HCT116 (cell line): ENCODE measurements around the gene SPATA16. TPM values are rescaled to one million over a fixed set of nuclear protein-coding genes. Genes with fewer than 3 reads are reported as not detected.

ENCODE experiments used
- ATAC-seq: fragments of 200-7000 bp; cut with Tn5 transposase; 2 replicates; pipeline ENCODE4 v1.9.1; 2020; ENCODE audit warnings: mild to moderate bottlenecking, moderate library complexity
- BruUV-seq: library from RNA; stranded (reverse); fragments of 400-500 nt; replicated peaks from 2 replicates; lab custom pipeline; 2021; lab: Mats Ljungman, UMichigan
- CTCF ChIA-PET: fragments of 300-600 bp; sonication (Branson Sonifier 250); formaldehyde crosslinking; loops from one replicate; lab custom pipeline; 2021; ENCODE audit warnings: antibody characterized with exemption; lab: Charles Lee
- POLR2A ChIA-PET: fragments of 300-600, 350-600 bp; sonication (Branson Sonifier 250); formaldehyde crosslinking; loops from one replicate; lab custom pipeline; 2021; ENCODE audit warnings: antibody characterized with exemption; lab: Charles Lee
- RAD21 ChIA-PET, 2 experiments: fragments of 300-600 bp; sonication (Branson Sonifier 250); formaldehyde crosslinking; loops; one replicate each; lab custom pipeline; 2023; ENCODE audit warnings: low total read pairs in 2 of 2; ENCODE audit not compliant: uncharacterized antibody in 2 of 2, unreplicated experiment in 2 of 2, low non-redundant PET in 1 of 2; lab: Charles Lee
- DNase-seq: peaks from one replicate; pipeline ENCODE4 v3.0.0-alpha.2; 2010; ENCODE audit warnings: low read depth, low spot score
- H2AFZ ChIP-seq: fragments of 200-600 bp; shearing (Covaris generic), sonication (generic); 2 replicates; pipeline ENCODE4 v1.6.1; 2017; ENCODE audit warnings: low read depth, mixed run types, mixed read lengths, antibody characterized with exemption, low read length; ENCODE audit not compliant: poor library complexity, severe bottlenecking
- H3K27ac ChIP-seq: 2 replicates; pipeline ENCODE4 v1.5.1; 2012; ENCODE audit warnings: low read depth, low read length
- H3K27me3 ChIP-seq: fragments of 200-600 bp; sonication (generic); 2 replicates; pipeline ENCODE4 v1.6.1; 2016; ENCODE audit warnings: mixed run types, low read length, mixed read lengths; ENCODE audit not compliant: insufficient read depth
- H3K36me3 ChIP-seq, 2 experiments: fragments of 200-500 bp in 1 of 2; fragments of 200-600 bp in 1 of 2; sonication (Bioruptor generic) in 1 of 2; sonication (generic) in 1 of 2; 2 replicates each; pipeline versions ENCODE4 v1.5.1 to v1.6.1; 2014 to 2016; ENCODE audit warnings: low read length in 2 of 2, inconsistent platforms in 1 of 2, mixed read lengths in 1 of 2, mixed run types in 1 of 2; ENCODE audit not compliant: insufficient read depth in 2 of 2, control insufficient read depth in 1 of 2
- H3K4me1 ChIP-seq, 2 experiments: fragments of 200-600 bp in 1 of 2; sonication (generic) in 1 of 2; 2 replicates each; pipeline versions ENCODE4 v1.5.1 to v1.6.1; 2012 to 2017; ENCODE audit warnings: low read length in 2 of 2, inconsistent platforms in 1 of 2, mild to moderate bottlenecking in 1 of 2, mixed read lengths in 1 of 2, mixed run types in 1 of 2, moderate library complexity in 1 of 2; ENCODE audit not compliant: insufficient read depth in 2 of 2, control insufficient read depth in 1 of 2
- H3K4me2 ChIP-seq: fragments of 200-600 bp; sonication (generic); 2 replicates; pipeline ENCODE4 v1.6.1; 2017; ENCODE audit warnings: mixed run types, low read length, mixed read lengths
- H3K4me3 ChIP-seq, 2 experiments: fragments of 200-600 bp in 1 of 2; sonication (generic) in 1 of 2; replicated peaks in 1 of 2; 2 replicates each; pipeline ENCODE4 v1.5.1; 2011 to 2016; ENCODE audit warnings: low read length in 2 of 2, control low read depth in 1 of 2, low read depth in 1 of 2, mild to moderate bottlenecking in 1 of 2, mixed read lengths in 1 of 2, mixed run types in 1 of 2
- H3K79me2 ChIP-seq: fragments of 200-600 bp; sonication (generic); 2 replicates; pipeline ENCODE4 v1.6.1; 2017; ENCODE audit warnings: mild to moderate bottlenecking, mixed run types, low read length, moderate library complexity, mixed read lengths; ENCODE audit not compliant: insufficient read depth
- H3K9ac ChIP-seq: fragments of 200-600 bp; sonication (generic); 2 replicates; pipeline ENCODE4 v1.6.1; 2016; ENCODE audit warnings: low read length, mixed read lengths
- H3K9me2 ChIP-seq: fragments of 200-600 bp; sonication (generic), shearing (Covaris generic); 2 replicates; pipeline ENCODE4 v1.6.1; 2017; ENCODE audit warnings: mixed run types, mild to moderate bottlenecking, moderate library complexity; ENCODE audit not compliant: insufficient read depth
- H3K9me3 ChIP-seq, 2 experiments: fragments of 200-500 bp in 1 of 2; fragments of 200-600 bp in 1 of 2; sonication (Bioruptor generic) in 1 of 2; sonication (generic) in 1 of 2; 2 replicates each; pipeline ENCODE4 v1.6.1; 2014 to 2017; ENCODE audit warnings: low read length in 2 of 2, mixed read lengths in 2 of 2, inconsistent platforms in 1 of 2, low read depth in 1 of 2, mild to moderate bottlenecking in 1 of 2, mixed run types in 1 of 2, moderate library complexity in 1 of 2; ENCODE audit not compliant: control insufficient read depth in 1 of 2, insufficient read depth in 1 of 2
- H4K20me1 ChIP-seq: fragments of 200-600 bp; sonication (generic), shearing (Covaris generic); 2 replicates; pipeline ENCODE4 v1.6.1; 2017; ENCODE audit warnings: mixed run types, mild to moderate bottlenecking, moderate library complexity; ENCODE audit not compliant: insufficient read depth
- CBX3 ChIP-seq: IDR thresholded peaks from 2 replicates; pipeline ENCODE4 v1.6.1; 2012; ENCODE audit warnings: low read depth
- CEBPB ChIP-seq: IDR thresholded peaks from 2 replicates; pipeline ENCODE4 v1.6.1; 2012; ENCODE audit warnings: low read depth
- ELF1 ChIP-seq: IDR thresholded peaks from 2 replicates; pipeline ENCODE4 v1.6.1; 2012; ENCODE audit warnings: low read depth, borderline replicate concordance
- EZH2 ChIP-seq: fragments of 200-600 bp; sonication (generic); IDR thresholded peaks from 2 replicates; pipeline ENCODE4 v1.6.1; 2017; ENCODE audit warnings: antibody characterized with exemption, mixed run types
- FOSL1 ChIP-seq: IDR thresholded peaks from 2 replicates; pipeline ENCODE4 v1.6.1; 2012; ENCODE audit warnings: low read depth
- JUND ChIP-seq: IDR thresholded peaks from 2 replicates; pipeline ENCODE4 v1.6.1; 2012
- POLR2AphosphoS5 ChIP-seq: IDR thresholded peaks from 2 replicates; pipeline ENCODE4 v1.6.1; 2011; ENCODE audit warnings: mild to moderate bottlenecking, low read depth, low read length, moderate library complexity
- RAD21 ChIP-seq: IDR thresholded peaks from 2 replicates; pipeline ENCODE4 v1.6.1; 2012; ENCODE audit warnings: low read depth, mild to moderate bottlenecking
- SP1 ChIP-seq: IDR thresholded peaks from 2 replicates; pipeline ENCODE4 v1.6.1; 2012; ENCODE audit warnings: low read depth
- ZFX ChIP-seq: fragments of 450-650 bp; IDR thresholded peaks from 2 replicates; pipeline ENCODE4 v1.6.1; 2017
- intact Hi-C: fragments of 100-400 bp; cut with micrococcal nuclease; formaldehyde crosslinking; loops from 2 replicates; pipeline ENCODE4 v1.10.0; 2022
- total RNA-seq: library from RNA; stranded (reverse); gene quantifications from one replicate; pipeline ENCODE4 v1.2.1, GENCODE V29; 2021; ENCODE audit not compliant: unreplicated experiment
- TF ChIP-seq, protein P1 (sequence below), 3 experiments: fragments of 200-600 bp in 1 of 3; sonication (generic) in 1 of 3; IDR thresholded peaks in 2 of 3; conservative IDR thresholded peaks in 1 of 3; 2 replicates each; pipeline ENCODE4 v1.5.1; 2012 to 2017; ENCODE audit warnings: low read depth in 2 of 3, low read length in 2 of 3, antibody characterized with exemption in 1 of 3, borderline replicate concordance in 1 of 3, control low read depth in 1 of 3, mild to moderate bottlenecking in 1 of 3, mixed read lengths in 1 of 3, mixed run types in 1 of 3, moderate library complexity in 1 of 3; ENCODE audit not compliant: insufficient read depth in 1 of 3

The SPATA16 gene
- total RNA-seq, 1 experiment from 2014 or later, result not detected

DNA sequence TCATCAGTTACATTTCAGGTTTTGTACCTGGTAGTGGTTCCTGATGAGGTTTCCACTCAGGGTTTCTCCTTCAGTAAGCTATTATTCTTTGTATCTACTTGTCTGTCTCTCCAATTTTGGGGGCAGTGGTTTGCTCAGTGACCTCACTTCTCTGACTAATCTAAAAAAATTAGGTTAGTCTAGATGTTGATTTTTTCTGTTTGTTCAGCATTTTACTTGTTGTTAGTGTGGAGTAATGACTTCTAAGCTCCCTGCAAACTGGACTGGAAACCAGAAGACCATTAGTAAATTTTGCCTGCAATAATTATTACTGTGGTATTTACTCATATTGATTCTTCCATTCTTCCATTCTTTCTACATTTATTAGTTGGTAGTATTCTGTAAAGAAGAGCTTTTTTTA is 139.4 kb downstream of the SPATA16 start:
- intact Hi-C loops, result no loop called here
- DNase-seq (no peak), ATAC-seq (no peak)
- Histone ChIP-seq H3K4me2 (no peak overlapping the region), H3K27me3 (no peaks in the 10 kb centered on the region), H3K27ac (no peak overlapping the region), H3K9me3 (no peaks in the 10 kb centered on the region)
- TF ChIP-seq CBX3, result no peak
- TF ChIP-seq, all 23 proteins: peak for 0
- Histone ChIP-seq H3K9me2 (no peaks in the 10 kb centered on the region), H2AFZ (no peak overlapping the region), H3K9ac (no peak overlapping the region), H3K36me3 (no peaks in the 10 kb centered on the region), H4K20me1 (no peaks in the 10 kb centered on the region), H3K4me3 (no peak overlapping the region), H3K79me2 (no peaks in the 10 kb centered on the region), H3K4me1 (no peaks in the 10 kb centered on the region)
- POLR2A ChIA-PET, result no interaction called here
- RAD21 ChIA-PET, result no interaction called here
- BruUV-seq, result no TSS peak
- CTCF ChIA-PET, result no interaction called here

GRCh38 chr3:173000553-173000952 is 140.5 kb downstream of the SPATA16 start:
- POLR2A ChIA-PET, result no interaction called here

GRCh38 chr3:172993412-172993811 is 147.6 kb downstream of the SPATA16 start:
- Histone ChIP-seq H3K4me1 (no peaks in the 10 kb centered on the region), H3K9me2 (no peaks in the 10 kb centered on the region), H3K9ac (no peak overlapping the region), H4K20me1 (no peaks in the 10 kb centered on the region), H3K27ac (no peak overlapping the region), H3K4me3 (no peak overlapping the region), H3K36me3 (no peaks in the 10 kb centered on the region), H2AFZ (no peak overlapping the region), H3K27me3 (no peaks in the 10 kb centered on the region), H3K4me2 (no peak overlapping the region), H3K9me3 (no peaks in the 10 kb centered on the region), H3K79me2 (no peaks in the 10 kb centered on the region)
- ChIA-PET POLR2A (no interaction called here), RAD21 (no interaction called here), CTCF (no interaction called here)
- no peak for DNase-seq
- ATAC-seq, result no peak
- BruUV-seq, result no TSS peak
- intact Hi-C loops, result no loop called here
- TF ChIP-seq RAD21 (no peak), FOSL1 (no peak), ELF1 (no peak), EZH2 (no peak), CBX3 (no peak), POLR2AphosphoS5 (no peak), CEBPB (no peak), SP1 (no peak), JUND (no peak), ZFX (no peak)
- TF ChIP-seq, protein P1, sequence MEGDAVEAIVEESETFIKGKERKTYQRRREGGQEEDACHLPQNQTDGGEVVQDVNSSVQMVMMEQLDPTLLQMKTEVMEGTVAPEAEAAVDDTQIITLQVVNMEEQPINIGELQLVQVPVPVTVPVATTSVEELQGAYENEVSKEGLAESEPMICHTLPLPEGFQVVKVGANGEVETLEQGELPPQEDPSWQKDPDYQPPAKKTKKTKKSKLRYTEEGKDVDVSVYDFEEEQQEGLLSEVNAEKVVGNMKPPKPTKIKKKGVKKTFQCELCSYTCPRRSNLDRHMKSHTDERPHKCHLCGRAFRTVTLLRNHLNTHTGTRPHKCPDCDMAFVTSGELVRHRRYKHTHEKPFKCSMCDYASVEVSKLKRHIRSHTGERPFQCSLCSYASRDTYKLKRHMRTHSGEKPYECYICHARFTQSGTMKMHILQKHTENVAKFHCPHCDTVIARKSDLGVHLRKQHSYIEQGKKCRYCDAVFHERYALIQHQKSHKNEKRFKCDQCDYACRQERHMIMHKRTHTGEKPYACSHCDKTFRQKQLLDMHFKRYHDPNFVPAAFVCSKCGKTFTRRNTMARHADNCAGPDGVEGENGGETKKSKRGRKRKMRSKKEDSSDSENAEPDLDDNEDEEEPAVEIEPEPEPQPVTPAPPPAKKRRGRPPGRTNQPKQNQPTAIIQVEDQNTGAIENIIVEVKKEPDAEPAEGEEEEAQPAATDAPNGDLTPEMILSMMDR (IDR thresholded peaks at IDR 0.05 in 2 of 3, conservative IDR thresholded peaks at IDR 0.05 in 1 of 3; ENCODE audit: borderline replicate concordance in 1 of 3, insufficient read depth in 1 of 3, low read depth in 2 of 3, low read length in 2 of 3), result no peak

More at GRCh38 chr3:173000553-173000952, 140.5 kb downstream of the SPATA16 start:
- no peak overlapping the region for H3K27ac ChIP-seq
- H2AFZ ChIP-seq, result no peak overlapping the region
- no peaks in the 10 kb centered on the region for H3K4me1 ChIP-seq
- H4K20me1 ChIP-seq, result no peaks in the 10 kb centered on the region
- H3K9me2 ChIP-seq, result no peaks in the 10 kb centered on the region
- no TSS peak for BruUV-seq
- ATAC-seq (no peak), DNase-seq (no peak)
- intact Hi-C loops, result no loop called here
- TF ChIP-seq EZH2 (no peak), RAD21 (no peak), JUND (no peak), CBX3 (no peak)
- H3K27me3 ChIP-seq, result no peaks in the 10 kb centered on the region
- RAD21 ChIA-PET, result no interaction called here
- no peak overlapping the region for H3K4me2 ChIP-seq
- H3K9me3 ChIP-seq, result no peaks in the 10 kb centered on the region
- H3K36me3 ChIP-seq, result no peaks in the 10 kb centered on the region
- no peaks in the 10 kb centered on the region for H3K79me2 ChIP-seq
- CTCF ChIA-PET, result no interaction called here
- H3K4me3 ChIP-seq, result no peak overlapping the region
- H3K9ac ChIP-seq, result no peak overlapping the region
